Measurements from ENCODE around the gene SCGB1A1. TPM values are rescaled to one million over a fixed set of nuclear protein-coding genes. Genes with fewer than 3 reads are reported as not detected.

The SCGB1A1 gene
- total RNA-seq, 1 experiment from 2014 or later: not detected

GRCh38 chr11:62421996-62422395 is 3.2 kb downstream of the SCGB1A1 start:
- DNase-seq (ENCODE audit: low read depth): no peak

GRCh38 chr11:62423012-62423411 is 4.2 kb downstream of the SCGB1A1 start:
- no peak for DNase-seq (ENCODE audit: low read depth)

DNA sequence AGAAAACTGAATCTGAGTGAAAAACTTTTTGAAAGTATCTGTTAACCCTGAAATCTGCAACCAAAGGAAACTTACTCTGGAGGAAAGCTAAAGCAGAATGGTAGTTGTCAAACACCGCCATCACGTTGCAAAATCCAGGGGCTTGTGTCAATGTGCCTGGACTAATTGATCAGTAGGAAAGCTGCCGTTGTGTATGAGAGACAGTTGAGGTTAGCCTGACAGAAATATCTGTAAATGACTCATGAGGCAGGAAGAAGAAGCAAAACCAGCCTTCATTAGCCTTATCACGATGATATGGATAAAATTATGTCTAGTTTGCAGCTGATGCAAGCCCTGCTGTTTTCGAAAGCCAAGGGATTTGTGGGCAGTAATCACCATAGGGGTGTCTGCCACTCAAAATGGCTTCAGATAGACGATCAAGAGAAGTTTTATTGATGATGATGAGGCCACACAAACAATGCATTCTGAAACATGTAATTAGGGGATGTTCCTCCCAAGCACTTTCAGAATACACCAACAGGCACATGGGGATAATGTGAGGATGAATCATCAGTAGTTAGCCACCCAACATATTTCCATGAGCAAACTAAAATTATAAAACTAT is 8.9 kb downstream of the SCGB1A1 start:
- peak; percentile 68 for DNase-seq (ENCODE audit: low read depth)

- DNase-seq (ENCODE audit: low read depth): peak; percentile 38
Measured at GRCh38 chr11:62428871-62429560, 10.2 kb downstream of the SCGB1A1 start.

DNA sequence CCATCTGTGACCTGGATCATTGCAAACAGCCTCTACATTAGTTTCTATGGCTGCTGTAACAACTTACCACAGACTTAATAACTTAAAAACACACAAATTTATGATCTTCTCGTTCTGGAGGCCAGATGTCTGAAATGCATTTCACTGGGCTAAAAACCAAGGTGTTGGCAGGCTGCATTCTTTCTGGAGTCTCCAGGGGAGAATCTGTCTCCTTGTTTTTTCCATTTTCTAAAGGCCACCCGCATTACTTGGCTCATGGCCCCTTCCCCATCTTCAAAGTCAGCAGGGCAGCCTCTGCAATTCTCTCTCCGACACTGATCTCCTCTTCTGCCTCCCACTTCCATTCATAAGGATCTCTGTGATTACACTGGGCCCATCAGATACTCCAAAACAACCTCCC is 11.6 kb downstream of the SCGB1A1 start:
- no peak for DNase-seq (ENCODE audit: low read depth)

- peak; percentile 88 for DNase-seq (ENCODE audit: low read depth)
Measured at GRCh38 chr11:62431171-62431901, 12.5 kb downstream of the SCGB1A1 start.

- DNase-seq (ENCODE audit: low read depth): no peak
Measured at GRCh38 chr11:62432695-62433094, 13.9 kb downstream of the SCGB1A1 start.

GRCh38 chr11:62433141-62433903 is 14.5 kb downstream of the SCGB1A1 start:
- peak; percentile 43 for DNase-seq (ENCODE audit: low read depth)

DNA sequence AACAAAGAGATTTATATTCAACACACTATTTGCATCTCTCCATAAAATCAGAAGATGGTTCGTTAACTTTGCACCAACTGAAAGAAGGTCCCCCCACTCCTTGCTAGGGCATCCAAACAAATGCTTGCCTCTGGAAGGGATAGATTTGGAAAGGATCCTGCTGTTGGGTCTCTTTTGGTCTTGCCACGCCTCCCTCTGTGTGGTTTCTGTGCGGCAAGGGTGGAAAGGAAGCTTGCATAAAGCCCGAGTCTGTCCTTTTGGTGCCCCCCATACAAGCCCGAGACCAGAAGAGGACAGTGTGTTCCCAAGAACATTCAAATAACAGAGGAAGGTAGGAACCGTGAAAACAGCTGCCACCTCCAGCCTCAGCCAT is 15.1 kb downstream of the SCGB1A1 start:
- DNase-seq (ENCODE audit: low read depth): no peak

DNA sequence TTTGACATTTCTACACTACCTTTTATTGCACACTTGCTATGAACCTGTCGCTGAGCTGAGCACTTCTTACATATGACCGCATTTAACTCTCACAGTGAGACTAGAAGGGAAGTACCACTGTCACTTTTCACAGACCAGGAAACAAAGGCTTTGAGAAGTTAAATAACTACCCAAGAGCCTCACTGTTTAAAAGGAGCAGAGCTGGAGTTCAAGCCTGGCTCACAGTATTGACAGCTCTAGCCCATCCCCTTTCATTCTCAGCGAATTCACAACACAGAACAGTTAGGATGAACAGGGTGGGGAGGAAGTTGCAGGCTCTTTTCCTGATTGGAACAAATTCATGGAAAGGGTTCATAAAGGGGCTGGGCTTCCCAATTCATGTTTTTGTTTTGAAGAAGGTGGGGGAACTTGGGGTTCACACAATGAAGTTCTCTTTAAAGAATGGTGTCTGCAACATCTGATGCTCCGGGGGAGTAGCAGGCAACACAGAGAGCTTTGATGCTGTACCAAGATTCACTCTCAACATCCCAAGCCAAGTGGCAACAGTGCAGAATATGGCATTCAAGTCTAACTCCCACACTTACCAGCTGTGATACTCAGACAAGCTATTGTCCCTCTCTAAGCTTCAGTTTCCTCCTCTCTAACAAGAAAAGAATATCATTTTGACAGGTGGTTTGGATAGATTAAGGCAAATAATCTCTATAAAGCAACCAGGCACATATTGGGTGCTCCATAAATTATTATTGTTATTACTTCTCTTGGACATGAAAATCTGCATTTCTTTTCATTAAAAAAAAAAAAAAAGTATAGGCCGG is 17.2 kb downstream of the SCGB1A1 start:
- no peak for DNase-seq (ENCODE audit: low read depth)

DNA sequence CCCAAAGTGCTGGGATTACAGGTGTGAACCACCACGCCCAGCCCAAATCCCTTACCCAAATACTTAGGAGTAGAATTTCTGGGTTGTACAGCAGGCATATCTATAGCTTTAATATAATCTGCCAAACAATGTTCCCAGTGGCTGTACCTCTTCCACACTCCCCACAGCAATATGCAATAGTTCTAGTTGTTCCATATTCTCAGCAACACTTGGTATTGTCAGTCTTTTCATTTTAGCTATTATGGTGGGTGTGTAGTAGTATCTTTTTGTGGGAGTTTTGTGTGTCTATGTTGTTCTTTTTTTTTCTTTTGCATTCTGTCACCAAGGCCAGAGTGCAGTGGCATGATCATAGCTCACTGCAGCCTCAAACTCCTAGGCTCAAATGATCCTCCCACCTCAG is 18.8 kb downstream of the SCGB1A1 start:
- no peak for DNase-seq (ENCODE audit: low read depth)

GRCh38 chr11:62438641-62439040 is 19.8 kb downstream of the SCGB1A1 start:
- DNase-seq (ENCODE audit: low read depth): no peak

GRCh38 chr11:62439785-62440602 is 21.2 kb downstream of the SCGB1A1 start:
- DNase-seq (ENCODE audit: low read depth): peak; percentile 77

- DNase-seq (ENCODE audit: low read depth): no peak
Measured at GRCh38 chr11:62443390-62444235, 24.8 kb downstream of the SCGB1A1 start.

DNA sequence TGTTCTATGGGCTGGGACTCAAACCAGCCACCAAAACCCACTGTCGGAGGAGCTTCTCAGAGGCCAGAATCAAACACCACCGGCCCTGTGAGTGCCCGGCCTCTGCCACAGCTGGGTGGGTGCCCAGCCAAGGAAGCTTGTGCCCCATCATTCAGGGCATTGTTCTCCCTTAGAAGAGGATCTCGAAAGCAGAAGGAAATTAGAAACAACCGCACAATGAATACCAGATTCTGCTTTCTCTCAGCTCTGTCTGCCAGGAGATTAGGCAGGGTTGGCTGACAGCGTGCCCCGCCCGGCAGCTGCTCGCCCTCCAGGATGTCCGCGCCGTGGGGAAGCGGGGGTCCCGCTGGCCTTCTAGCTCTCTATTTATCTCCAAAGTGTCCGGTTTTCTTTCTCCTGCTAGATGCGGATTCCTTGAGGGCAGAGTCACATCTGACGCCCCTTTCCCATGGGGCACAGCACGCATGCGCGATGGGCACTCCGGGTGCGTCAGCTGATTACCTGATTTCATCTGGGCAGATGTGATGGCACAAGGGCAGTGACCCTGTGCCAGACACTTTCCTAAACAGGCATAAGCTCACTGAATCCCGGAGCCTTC is 25.5 kb downstream of the SCGB1A1 start:
- peak; percentile 79 for DNase-seq (ENCODE audit: low read depth)

DNA sequence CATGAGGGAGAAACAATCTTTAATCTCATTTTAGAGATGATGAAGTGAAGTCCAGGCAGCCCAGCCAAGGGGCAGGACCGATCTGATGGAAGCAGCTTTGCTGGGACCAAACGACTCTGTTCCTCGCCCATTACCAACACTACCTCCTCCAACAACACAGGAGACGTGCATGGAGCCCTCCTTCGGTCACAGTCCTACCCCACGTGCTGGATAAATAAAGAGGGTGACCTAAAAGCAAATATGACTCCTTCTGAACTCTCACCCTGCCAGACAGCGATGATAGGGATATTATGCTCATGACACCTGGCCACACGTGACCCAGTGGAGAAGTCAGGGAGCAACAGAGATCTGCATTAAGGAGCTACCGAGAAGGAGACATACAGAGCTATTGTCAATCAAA is 26.0 kb downstream of the SCGB1A1 start:
- no peak for DNase-seq (ENCODE audit: low read depth)

DNA sequence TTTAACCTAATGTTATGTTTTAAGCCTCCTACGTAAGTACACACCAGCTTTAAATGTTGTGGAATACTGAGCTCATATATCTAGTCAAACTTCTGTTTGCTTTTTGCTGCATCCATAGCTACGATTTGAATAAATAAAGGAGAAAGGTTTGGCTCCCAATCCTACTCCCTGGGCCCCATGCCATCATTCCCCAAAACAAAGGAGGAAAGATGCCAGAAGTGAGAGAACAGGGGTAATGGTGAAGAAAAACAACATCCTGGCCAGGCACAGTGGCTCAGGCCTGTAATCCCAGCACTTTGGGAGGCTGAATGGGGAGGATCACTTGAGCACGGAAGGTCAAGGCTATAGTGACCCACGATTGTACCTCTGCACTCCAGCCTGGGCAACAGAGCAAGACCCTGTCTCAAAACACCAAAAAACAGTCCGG is 26.5 kb downstream of the SCGB1A1 start:
- DNase-seq (ENCODE audit: low read depth): peak; percentile 75

DNA sequence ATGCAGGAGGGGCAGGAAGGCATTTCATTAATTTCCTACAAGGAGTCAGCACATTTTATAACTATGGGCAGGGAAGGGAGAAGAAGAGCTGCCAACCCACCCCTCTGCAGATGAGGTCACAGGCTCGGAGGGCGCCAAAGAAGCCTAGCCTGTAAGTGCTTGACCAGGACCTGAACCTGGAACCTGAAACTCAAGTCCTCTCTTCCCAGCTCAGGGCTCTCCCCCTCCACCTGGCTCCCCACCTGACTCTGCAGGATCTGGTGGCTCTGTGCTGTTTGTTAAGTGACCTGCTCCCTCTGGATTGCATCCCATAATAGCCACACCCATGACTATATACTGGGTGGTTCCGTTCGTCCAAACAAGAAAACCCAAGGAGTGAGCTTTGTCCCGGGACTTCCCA is 27.3 kb downstream of the SCGB1A1 start:
- DNase-seq (ENCODE audit: low read depth): no peak

GRCh38 chr11:62449451-62449851 is 30.6 kb downstream of the SCGB1A1 start:
- peak; percentile 72 for DNase-seq (ENCODE audit: low read depth)

Data from M059J (cell line).